GM21360 (cell line): Measurements from ENCODE around the gene RPH3AL.
"Not testable (repeated sequence)": the region's sequence is repeated elsewhere in the genome, so short reads cannot be mapped to it uniquely, and the experiment has no call there.

ENCODE experiments used
- ATAC-seq: cut with Tn5 transposase; IDR thresholded peaks from one replicate; pipeline ENCODE4 v1.9.1; 2021; ENCODE audit warnings: mild to moderate bottlenecking, moderate library complexity; ENCODE audit not compliant: unreplicated experiment

Gene RPH3AL

DNA sequence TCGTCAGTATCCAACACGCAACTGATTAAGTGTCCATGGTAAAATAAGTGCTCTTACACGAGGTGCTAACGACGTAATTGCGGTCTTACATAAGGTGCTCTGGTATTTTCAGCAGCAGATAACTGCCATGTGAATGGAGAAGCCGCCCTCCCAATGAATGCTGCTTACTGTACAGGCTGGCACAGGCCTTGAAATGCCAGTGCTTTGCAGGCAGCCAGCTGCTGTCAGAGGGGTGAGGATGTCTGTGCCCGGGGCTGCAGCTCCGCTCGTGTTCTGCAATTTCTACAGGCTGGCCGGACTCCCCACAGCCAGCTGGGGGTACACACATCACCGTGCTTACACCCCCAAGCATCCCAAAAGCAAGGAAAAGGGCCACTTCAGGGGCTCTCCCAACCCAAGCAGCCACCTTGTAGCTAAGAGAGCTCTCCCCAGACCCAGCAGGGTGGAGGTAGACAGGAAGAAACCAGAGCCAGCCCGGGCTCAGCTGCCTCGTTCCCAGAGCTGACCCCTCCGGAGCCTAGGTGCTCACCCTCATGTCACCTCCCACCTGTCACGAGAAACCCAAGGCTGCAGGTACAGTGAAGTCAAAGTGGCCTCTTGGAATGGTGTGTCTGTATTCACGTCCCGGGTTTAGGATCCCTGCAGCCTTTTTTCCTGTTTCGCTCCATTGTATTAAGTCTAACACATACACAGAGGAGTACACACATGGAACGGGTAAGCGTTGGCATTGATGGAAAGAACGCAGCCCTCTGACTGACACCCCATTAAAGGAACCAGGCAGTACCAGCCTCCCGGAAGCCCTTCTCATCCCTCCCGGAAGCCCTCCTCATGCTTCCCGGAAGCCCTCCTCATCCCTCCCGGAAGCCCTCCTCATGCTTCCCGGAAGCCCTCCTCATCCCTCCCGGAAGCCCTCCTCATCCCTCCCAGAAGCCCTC is 27.2 kb upstream of the RPH3AL start:
- no peak for ATAC-seq

- ATAC-seq: no peak
These were observed 25.5 kb upstream of the RPH3AL start for GRCh38 chr17:378068-378467.

DNA sequence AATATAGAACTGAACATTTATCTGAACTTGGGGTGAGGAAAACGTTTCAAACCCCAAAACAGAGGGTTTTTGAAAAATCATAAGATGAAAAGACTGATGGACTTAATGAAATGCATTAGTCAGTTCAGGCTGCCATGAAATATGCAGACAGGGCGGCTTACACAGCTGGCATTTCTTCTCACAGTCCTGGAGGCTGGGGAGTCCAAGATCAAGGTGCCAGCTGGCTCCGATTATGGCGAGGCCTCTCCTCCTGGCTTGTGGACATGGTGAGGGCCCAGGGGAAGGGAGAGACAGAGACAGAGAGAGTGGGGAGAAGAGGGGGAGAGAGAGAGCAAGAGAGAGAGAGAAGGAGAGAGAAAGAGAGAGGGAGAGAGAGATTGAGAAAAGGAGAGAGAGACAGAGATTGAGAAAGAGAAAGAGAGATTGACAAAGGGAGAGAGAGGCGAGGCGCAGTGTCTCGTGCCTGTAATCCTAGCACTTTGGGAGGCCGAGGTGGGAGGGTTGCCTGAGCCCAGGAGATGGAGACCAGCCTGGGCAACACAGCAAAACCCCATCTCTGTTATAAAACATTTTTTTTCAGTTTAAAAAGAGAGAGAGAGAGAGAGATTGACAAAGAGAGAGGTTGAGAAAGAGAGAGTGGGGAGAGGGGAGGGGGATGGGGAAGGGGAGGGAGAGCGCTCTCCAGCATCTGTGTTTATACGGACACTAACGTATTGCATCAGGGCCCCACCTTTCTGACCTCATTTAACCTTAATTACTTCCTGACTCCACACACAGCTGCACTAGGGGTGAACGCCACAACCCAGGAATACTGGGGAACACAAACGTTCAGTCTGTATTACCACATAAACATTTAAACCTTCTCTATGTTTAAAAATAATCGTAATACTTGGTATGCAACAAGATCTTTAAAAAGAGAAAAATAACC is 24.6 kb upstream of the RPH3AL start:
- ATAC-seq: no peak

- no peak for ATAC-seq
These were observed 21.1 kb upstream of the RPH3AL start for GRCh38 chr17:373613-374230.

DNA sequence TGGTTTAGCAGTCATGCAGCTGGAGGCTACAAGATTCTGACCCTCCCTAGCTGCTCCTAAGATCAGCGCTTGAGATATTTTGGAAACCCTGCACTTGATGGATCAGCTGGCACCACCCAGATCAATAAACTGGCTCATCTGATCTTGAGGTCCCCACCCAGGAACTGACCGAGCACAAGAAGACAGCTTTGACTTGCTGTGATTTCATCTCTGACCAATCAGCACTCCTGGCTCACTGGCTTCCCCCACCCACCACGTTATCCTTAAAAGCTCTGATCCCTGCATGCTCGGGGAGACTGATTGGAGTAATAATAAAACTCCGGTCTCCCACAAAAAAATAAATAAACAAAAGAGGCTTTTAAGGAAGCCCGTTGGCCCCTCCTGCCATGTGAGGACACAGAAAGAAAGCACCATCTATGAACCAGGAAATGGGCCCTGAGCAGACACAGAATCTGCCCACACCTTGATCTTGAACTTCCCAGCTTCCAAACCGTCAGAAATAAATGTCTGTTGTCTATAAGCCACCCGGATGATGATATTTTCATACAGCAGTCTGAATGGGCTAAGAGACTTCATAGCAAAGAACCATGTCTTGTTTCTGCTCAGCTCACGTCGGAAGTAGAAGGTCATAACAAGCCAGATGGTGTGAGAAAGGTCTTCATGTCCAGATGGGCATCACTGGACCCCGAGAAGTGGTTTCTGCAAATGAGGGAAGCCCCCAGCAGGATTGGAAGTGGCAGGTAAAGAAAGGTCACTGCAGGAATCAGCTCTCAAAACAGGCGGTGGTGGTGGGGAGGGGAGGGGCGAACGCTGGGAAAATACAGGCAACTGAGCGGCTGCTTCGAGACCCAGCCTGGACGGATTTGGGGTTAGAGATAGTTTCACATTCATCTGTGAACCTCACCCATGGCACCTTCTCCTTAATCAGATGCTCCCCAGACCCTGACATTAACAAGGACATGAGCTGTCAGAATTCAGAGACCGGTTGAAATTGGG is 19.8 kb upstream of the RPH3AL start:
- ATAC-seq: no peak

DNA sequence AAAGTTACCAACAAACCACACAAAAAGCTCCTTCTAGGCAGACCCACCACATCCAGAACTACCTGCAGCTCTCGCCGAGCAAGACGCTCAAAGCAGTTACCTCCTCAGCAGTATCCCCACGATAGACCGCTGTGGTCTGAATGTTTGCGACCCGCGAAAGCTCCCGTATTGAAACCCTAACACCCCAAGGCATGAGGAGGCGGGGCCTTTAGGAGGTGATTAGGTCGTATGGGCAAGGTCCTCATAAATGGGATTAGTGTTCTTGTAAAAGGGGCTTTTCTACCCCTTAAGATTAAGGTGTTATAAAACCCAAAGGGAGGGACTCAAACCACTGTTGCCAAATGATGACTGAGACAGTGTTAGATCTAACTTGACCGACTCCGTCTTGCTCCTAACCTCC is 19.0 kb upstream of the RPH3AL start:
- ATAC-seq: no peak

DNA sequence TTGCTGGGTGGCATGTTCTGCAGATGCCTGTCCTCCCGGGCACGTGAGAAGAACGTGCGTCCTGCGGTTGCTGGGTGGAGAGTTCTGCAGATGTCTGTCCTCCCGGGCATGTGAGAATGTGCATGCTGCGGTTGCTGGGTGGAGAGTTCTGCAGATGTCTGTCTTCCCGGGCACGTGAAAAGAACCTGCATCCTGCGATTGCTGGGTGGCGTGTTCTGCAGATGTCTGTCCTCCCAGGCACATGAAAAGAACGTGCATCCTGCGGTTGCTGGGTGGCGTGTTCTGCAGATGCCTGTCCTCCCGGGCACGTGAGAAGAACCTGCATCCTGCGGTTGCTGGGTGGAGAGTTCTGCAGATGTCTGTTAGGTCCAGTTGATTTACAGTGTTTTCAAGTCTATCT is 15.0 kb upstream of the RPH3AL start:
- ATAC-seq: not testable (repeated sequence)

GRCh38 chr17:366657-367615 is 14.3 kb upstream of the RPH3AL start:
- not testable (repeated sequence) for ATAC-seq

DNA sequence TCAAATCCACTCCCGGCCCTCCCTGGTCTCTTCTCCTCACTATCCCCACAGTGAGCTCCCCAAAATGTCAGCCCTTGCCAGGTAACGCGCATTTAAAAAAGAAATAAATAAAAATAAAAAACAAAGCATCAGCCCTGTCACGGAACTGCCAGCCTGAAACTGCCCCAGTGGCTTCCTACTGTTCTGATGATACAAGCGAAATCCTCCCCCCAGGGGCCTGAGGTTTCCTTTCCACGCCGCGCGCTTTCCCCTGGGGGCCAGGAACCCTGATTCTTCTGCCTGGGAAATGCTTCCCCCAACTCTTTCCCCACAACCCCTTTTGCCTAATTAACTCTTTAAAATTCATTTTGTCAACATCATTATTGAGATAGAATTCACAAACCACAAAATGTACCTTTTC is 12.2 kb upstream of the RPH3AL start:
- no peak for ATAC-seq

DNA sequence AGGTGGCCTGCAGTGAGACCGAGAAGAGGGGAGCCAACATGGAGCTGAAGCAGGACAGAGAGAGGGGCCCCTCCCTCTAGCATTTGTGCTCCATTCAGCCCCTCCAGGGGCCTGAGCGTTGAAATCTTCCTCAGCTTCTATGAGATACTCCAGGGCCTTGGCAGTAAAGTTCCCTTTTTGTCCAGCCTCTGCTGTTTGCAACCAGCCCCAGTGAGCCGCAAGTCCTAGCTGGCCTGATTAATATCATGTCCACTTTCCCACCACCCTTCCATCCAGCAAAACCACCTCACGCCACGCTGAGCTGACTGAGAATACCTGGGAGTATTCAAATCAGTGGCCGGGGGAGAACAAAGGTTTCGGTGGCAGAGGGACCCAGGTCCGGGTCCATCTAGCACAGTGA is 11.7 kb upstream of the RPH3AL start:
- no peak for ATAC-seq

DNA sequence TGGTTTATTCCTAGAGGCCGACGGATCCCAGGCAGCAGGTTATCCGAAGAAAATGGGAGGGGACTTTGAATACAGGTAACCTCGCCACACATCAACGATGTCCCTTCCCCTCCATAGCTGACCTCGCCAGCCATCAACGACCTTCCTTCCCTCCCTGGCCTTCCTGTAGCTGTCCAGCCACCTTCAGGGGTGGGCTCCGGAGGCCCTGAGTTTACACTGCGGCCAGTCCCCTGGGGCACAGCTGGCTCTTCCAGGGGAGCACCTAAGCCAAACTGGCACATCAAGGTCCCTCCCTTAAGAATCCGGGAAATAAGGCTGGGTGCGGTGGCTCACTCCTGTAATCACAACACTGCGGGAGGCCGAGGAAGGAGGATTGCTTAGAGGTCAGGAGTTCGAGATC is 10.1 kb upstream of the RPH3AL start:
- no peak for ATAC-seq

DNA sequence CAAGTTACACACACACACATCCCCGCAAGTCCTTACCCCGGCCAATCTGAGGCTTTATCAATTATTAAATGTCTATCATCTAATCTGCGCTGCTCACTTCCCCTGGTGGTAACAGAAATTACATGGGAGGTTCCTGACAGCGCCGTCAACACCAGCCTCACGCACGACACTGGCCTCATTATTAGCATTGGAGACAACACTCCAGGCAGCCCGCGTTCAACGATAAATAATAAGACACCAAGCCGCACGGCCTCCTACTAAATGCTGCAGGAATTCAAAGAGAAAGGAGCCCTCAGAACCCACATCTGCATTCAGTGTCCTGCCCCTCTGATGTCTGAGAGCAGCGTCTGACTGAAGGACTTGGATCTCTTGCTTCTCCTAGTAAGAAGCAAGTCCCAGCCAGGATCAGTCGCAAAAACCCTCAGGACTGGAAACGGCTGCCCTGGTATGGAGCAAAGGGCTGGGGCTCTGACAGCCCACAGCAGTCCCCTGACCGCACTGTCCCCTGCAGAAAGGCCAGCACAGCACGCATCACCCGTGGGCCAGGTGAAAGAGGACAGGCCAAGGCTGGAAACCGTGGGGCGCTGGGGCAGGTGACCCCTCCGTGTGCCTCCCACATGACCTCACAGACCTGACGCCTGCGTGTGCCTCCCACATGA is 7.6 kb upstream of the RPH3AL start:
- ATAC-seq: no peak

DNA sequence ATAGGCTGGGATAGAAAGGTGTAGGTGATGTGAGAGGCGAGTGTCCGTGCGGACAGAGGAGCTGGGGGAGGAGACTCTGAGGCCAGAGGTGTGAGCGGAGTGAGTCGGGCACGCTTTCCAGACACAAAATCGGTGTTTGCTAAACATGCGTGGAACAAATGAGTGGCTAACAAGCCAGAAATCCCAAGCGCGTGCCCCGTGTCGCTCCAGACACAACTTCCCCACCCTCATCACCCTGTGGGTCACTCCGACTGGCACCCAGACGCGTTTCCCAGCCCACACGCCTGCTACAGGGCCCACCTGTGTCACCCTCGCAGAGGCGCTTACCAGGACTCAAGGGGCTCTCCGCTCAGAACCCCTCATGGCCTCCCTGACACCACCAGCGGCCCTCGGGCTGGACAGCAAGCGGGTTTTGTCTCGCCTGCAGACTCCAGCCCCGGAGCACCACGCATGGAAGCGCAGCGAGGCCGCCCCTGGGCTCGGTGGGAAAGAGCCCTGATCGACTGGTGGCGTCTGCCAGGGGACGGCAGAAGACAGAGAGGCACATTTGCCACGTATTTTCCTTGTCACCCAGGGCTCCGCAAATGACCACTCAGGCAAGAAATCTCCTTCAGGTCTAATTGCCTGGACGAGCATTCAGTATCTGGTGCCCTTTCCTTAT is 6.0 kb upstream of the RPH3AL start:
- ATAC-seq: no peak

DNA sequence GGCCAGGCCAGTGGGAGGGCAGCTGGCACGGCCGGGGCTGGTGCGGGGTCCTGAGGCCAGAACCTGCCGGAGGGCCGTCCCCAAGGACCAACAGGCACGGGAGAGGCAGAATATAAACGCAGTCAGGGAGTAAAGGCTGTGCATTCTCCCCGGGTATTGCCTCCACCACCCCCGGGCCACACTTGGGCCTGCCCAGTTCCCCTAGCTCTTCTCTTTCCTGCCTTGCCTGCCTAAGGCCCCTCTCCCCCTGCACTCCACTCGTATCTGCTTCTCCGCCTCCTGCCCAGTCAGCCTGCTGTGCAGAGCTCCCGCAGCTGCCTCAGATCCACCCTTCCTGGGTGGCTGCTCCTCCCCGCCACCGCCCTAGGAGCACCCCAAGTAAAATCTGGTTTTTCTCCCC is 5.0 kb upstream of the RPH3AL start:
- ATAC-seq: no peak

- no peak for ATAC-seq
These were observed 4.2 kb upstream of the RPH3AL start for GRCh38 chr17:356671-357434.

GRCh38 chr17:354651-355556 is 2.3 kb upstream of the RPH3AL start:
- ATAC-seq: no peak
